ENCODE measurements around the gene ZEB2.

The ZEB2 gene

GRCh38 chr2:144429396-144430112 is 90.4 kb downstream of the ZEB2 start:
- DNase-seq (ENCODE audit: low read depth in 1 of 2, low spot score in 1 of 2): no peak

GRCh38 chr2:144426981-144427479 is 92.9 kb downstream of the ZEB2 start:
- no peak for DNase-seq (ENCODE audit: low read depth in 1 of 2, low spot score in 1 of 2)

- DNase-seq (ENCODE audit: low read depth in 1 of 2, low spot score in 1 of 2): no peak
Observed at GRCh38 chr2:144426355-144426754, 93.6 kb downstream of the ZEB2 start.

GRCh38 chr2:144424559-144425240 is 95.2 kb downstream of the ZEB2 start:
- no peak for DNase-seq (ENCODE audit: low read depth in 1 of 2, low spot score in 1 of 2)

- no peak for DNase-seq (ENCODE audit: low read depth in 1 of 2, low spot score in 1 of 2)
Observed at GRCh38 chr2:144421606-144422510, 98.1 kb downstream of the ZEB2 start.

GRCh38 chr2:144419218-144419617 is 100.7 kb downstream of the ZEB2 start:
- DNase-seq (ENCODE audit: low read depth in 1 of 2, low spot score in 1 of 2): no peak

GRCh38 chr2:144415386-144415785 is 104.5 kb downstream of the ZEB2 start:
- DNase-seq (ENCODE audit: low read depth in 1 of 2, low spot score in 1 of 2): no peak

GRCh38 chr2:144414324-144414845 is 105.5 kb downstream of the ZEB2 start:
- DNase-seq (ENCODE audit: low read depth in 1 of 2, low spot score in 1 of 2): no peak

- DNase-seq (ENCODE audit: low read depth in 1 of 2, low spot score in 1 of 2): no peak
Observed at GRCh38 chr2:144412709-144413108, 107.2 kb downstream of the ZEB2 start.

GRCh38 chr2:144411473-144411872 is 108.4 kb downstream of the ZEB2 start:
- DNase-seq (ENCODE audit: low read depth in 1 of 2, low spot score in 1 of 2): no peak

- no peak for DNase-seq (ENCODE audit: low read depth in 1 of 2, low spot score in 1 of 2)
Observed at GRCh38 chr2:144409241-144409640, 110.7 kb downstream of the ZEB2 start.

GRCh38 chr2:144407262-144407661 is 112.7 kb downstream of the ZEB2 start:
- no peak for DNase-seq (ENCODE audit: low read depth in 1 of 2, low spot score in 1 of 2)

- DNase-seq (ENCODE audit: low read depth in 1 of 2, low spot score in 1 of 2): no peak
Observed at GRCh38 chr2:144405982-144406788, 113.7 kb downstream of the ZEB2 start.

GRCh38 chr2:144405321-144405720 is 114.6 kb downstream of the ZEB2 start:
- DNase-seq (ENCODE audit: low read depth in 1 of 2, low spot score in 1 of 2): no peak

- DNase-seq (ENCODE audit: low read depth in 1 of 2, low spot score in 1 of 2): no peak
Observed at GRCh38 chr2:144404586-144405314, 115.2 kb downstream of the ZEB2 start.

GRCh38 chr2:144403933-144404332 is 116.0 kb downstream of the ZEB2 start:
- DNase-seq (ENCODE audit: low read depth in 1 of 2, low spot score in 1 of 2): no peak

GRCh38 chr2:144402251-144402650 is 117.7 kb downstream of the ZEB2 start:
- no peak for DNase-seq (ENCODE audit: low read depth in 1 of 2, low spot score in 1 of 2)

GRCh38 chr2:144401036-144401435 is 118.9 kb downstream of the ZEB2 start:
- no peak for DNase-seq (ENCODE audit: low read depth in 1 of 2, low spot score in 1 of 2)

GRCh38 chr2:144396318-144396717 is 123.6 kb downstream of the ZEB2 start:
- DNase-seq (ENCODE audit: low read depth in 1 of 2, low spot score in 1 of 2): no peak

Data from stimulated activated CD4-positive, alpha-beta T cell treated with anti-CD3 and anti-CD28 coated beads, Interleukin-15, amount 100 ng/mL, for 1 hour (primary cell).